Measurements from ENCODE around the gene TMEM179B. TPM values are rescaled to one million over a fixed set of nuclear protein-coding genes. Genes with fewer than 3 reads are reported as not detected.
"Not testable (repeated sequence)": the region's sequence is repeated elsewhere in the genome, so short reads cannot be mapped to it uniquely, and the experiment has no call there.

TMEM179B gene
- total and polyA plus RNA-seq, 5 donors from 2014 or later: 26.3 to 172 (median 151) TPM

DNA sequence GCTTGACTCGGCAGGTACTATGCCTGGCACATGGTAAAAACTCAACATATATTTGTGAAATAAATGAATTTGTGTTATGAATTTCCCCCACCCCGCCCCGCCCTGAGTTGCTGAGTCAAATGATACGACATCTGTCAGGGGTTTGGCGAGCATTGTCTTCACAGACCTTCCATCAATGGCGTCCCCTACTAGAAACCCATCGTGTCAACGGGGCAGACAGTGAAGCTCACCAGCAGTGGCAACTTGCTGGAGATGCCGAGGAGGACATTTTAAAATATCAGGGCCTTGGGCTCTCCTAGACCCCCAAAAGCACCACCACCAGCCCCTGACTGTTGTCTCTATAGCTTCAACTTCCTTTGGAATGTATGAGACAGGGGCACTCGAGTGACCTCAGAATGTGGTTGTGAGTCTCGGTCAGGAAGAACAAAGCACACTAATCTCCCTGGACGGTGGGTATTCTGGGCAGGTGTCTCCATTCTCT lies 18.8 kb downstream of the TMEM179B start:
- Histone ChIP-seq H3K9me3 (ENCODE audit: control insufficient read depth in 2 of 2, low read length in 2 of 2) (no peaks in the 10 kb centered on the region), H3K36me3 (ENCODE audit: control insufficient read depth, insufficient read depth, low read length) (peaks cover 28% of the 10 kb centered on the region), H3K4me1 (ENCODE audit: control insufficient read depth, insufficient read depth, low read length, poor library complexity, severe bottlenecking) (peaks cover 31% of the 10 kb centered on the region), H3K27ac (ENCODE audit: insufficient read depth, low read length, poor library complexity, severe bottlenecking) (peak overlapping the region; percentile 76), H3K27me3 (ENCODE audit: control insufficient read depth, insufficient read depth, low read length) (no peaks in the 10 kb centered on the region), H3K4me3 (ENCODE audit: low read depth, low read length) (peak overlapping the region; percentile 94)
- peaks cover 0 to 32% (median 17%) of the 10 kb centered on the region in 4 donors for H3K4me1 Mint-ChIP-seq
- peak overlapping the region; percentile 92 to 100 (median 99) for H3K4me3 Mint-ChIP-seq
- peak overlapping the region; percentile 97 to 99 (median 98) for H3K27ac Mint-ChIP-seq
- H3K9me3 Mint-ChIP-seq: no peaks in the 10 kb centered on the region
- no peaks in the 10 kb centered on the region for H3K27me3 Mint-ChIP-seq
- peaks cover 17% of the 10 kb centered on the region for H3K36me3 Mint-ChIP-seq
- DNase-seq: no peak
- peak in 1 of 2 donors; percentile 12 for ATAC-seq (ENCODE audit: low read depth in 2 of 2)

DNA sequence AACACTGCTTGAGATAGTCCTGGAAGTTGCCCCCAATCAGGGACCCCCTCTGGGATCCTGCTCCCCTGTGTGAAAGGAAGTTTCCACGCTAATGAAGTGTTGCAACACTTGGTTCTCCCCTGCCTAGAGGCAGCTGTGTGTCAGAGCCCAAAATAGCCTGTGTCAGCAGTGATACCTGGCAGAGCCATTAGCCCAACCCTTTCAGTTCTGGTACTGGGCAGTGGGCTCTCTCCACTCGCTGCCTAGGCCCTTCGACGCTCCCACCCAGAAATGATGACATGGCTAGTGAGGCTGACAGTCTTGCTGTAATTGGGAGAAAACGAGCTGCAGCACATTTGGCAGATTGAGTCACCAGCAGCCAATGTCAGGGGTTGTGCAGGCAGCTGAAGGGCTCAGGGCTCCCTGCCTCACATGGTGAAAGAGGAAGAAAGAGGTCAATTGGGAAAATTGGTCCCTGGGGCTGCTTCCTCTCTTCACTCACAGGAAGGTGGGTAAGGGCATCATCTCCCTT lies 19.5 kb downstream of the TMEM179B start:
- peak overlapping the region in 3 of 4 donors; percentile 43 to 100 (median 67) for H3K4me3 Mint-ChIP-seq
- ATAC-seq (ENCODE audit: low read depth in 2 of 2) (no peak), DNase-seq (no peak)
- H3K9me3 ChIP-seq (ENCODE audit: control insufficient read depth in 2 of 2, low read length in 2 of 2): no peaks in the 10 kb centered on the region
- no peaks in the 10 kb centered on the region for H3K9me3 Mint-ChIP-seq
- H3K4me1 ChIP-seq (ENCODE audit: control insufficient read depth, insufficient read depth, low read length, poor library complexity, severe bottlenecking): peaks cover 31% of the 10 kb centered on the region
- peaks cover 0 to 31% (median 16%) of the 10 kb centered on the region in 4 donors for H3K4me1 Mint-ChIP-seq
- H3K27me3 Mint-ChIP-seq: no peaks in the 10 kb centered on the region
- no peaks in the 10 kb centered on the region for H3K27me3 ChIP-seq (ENCODE audit: control insufficient read depth, insufficient read depth, low read length)
- peaks cover 10% of the 10 kb centered on the region for H3K36me3 Mint-ChIP-seq
- no peak overlapping the region for H3K27ac ChIP-seq (ENCODE audit: insufficient read depth, low read length, poor library complexity, severe bottlenecking)
- peak overlapping the region in 2 of 3 donors; percentile 48 to 98 for H3K27ac Mint-ChIP-seq
- H3K36me3 ChIP-seq (ENCODE audit: control insufficient read depth, insufficient read depth, low read length): peaks cover 22% of the 10 kb centered on the region
- H3K4me3 ChIP-seq (ENCODE audit: low read depth, low read length): peak overlapping the region; percentile 94

DNA sequence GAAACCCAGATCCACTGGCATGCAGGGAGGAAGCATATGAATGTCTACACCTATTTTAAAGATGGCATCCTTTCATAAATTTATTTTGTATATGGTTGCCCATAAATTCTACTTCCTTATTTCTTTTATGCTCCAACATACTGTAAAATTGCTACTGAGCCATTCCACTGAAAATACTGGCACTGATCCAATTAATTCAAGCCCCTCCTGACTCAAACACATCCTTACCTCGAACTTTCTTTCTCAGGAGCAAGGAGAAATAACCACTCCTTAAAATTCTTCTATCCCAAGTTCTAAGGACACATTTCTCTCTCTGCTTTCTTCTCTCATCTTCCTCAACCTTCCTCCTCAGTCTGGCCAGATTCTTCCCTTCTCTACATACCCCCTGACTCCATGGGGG lies 23.5 kb downstream of the TMEM179B start:
- H3K4me3 Mint-ChIP-seq: peak overlapping the region in 1 of 4 donors; percentile 28
- DNase-seq (no peak), ATAC-seq (ENCODE audit: low read depth in 2 of 2) (no peak)
- Histone ChIP-seq H3K9me3 (ENCODE audit: control insufficient read depth in 2 of 2, low read length in 2 of 2) (no peaks in the 10 kb centered on the region), H3K36me3 (ENCODE audit: control insufficient read depth, insufficient read depth, low read length) (peaks cover 3% of the 10 kb centered on the region), H3K27ac (ENCODE audit: insufficient read depth, low read length, poor library complexity, severe bottlenecking) (no peak overlapping the region), H3K4me1 (ENCODE audit: control insufficient read depth, insufficient read depth, low read length, poor library complexity, severe bottlenecking) (peaks cover 8% of the 10 kb centered on the region), H3K4me3 (ENCODE audit: low read depth, low read length) (no peak overlapping the region), H3K27me3 (ENCODE audit: control insufficient read depth, insufficient read depth, low read length) (no peaks in the 10 kb centered on the region)
- no peaks in the 10 kb centered on the region for H3K9me3 Mint-ChIP-seq
- peak overlapping the region; percentile 16 to 70 (median 20) for H3K27ac Mint-ChIP-seq
- peaks cover 4% of the 10 kb centered on the region for H3K36me3 Mint-ChIP-seq
- H3K27me3 Mint-ChIP-seq: no peaks in the 10 kb centered on the region
- H3K4me1 Mint-ChIP-seq: peaks cover 0 to 6% (median 3%) of the 10 kb centered on the region in 4 donors

DNA sequence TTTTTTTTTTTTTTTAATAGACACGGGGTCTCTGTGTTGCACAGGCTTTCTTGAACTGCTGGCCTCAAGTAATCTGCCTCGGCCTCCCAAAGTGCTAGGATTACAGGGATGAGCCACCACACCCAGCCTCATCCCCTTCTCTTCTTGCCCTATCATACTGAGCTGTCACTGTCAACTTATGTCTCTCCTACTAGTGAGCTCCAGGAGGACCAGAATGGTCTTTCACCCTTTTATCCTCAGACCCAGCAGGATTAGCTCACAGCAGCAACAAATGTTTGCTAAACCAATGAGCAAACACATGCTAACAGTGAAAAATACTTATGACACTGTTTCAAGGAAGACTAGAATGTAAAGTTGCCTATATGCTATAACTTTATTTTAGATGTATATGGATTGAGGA lies 24.5 kb downstream of the TMEM179B start:
- Mint-ChIP-seq H3K27ac (peak overlapping the region in 1 of 3 donors; percentile 39), H3K9me3 (no peaks in the 10 kb centered on the region), H3K27me3 (no peaks in the 10 kb centered on the region), H3K4me3 (peak overlapping the region in 2 of 4 donors; percentile 2 to 28), H3K36me3 (peaks cover 4% of the 10 kb centered on the region), H3K4me1 (peaks cover 0 to 3% (median 0%) of the 10 kb centered on the region in 4 donors)
- H3K9me3 ChIP-seq (ENCODE audit: control insufficient read depth in 2 of 2, low read length in 2 of 2): no peaks in the 10 kb centered on the region
- H3K4me3 ChIP-seq (ENCODE audit: low read depth, low read length): no peak overlapping the region
- no peak for DNase-seq
- no peak for ATAC-seq (ENCODE audit: low read depth in 2 of 2)
- no peaks in the 10 kb centered on the region for H3K4me1 ChIP-seq (ENCODE audit: control insufficient read depth, insufficient read depth, low read length, poor library complexity, severe bottlenecking)
- no peak overlapping the region for H3K27ac ChIP-seq (ENCODE audit: insufficient read depth, low read length, poor library complexity, severe bottlenecking)
- peaks cover 6% of the 10 kb centered on the region for H3K36me3 ChIP-seq (ENCODE audit: control insufficient read depth, insufficient read depth, low read length)
- H3K27me3 ChIP-seq (ENCODE audit: control insufficient read depth, insufficient read depth, low read length): no peaks in the 10 kb centered on the region

DNA sequence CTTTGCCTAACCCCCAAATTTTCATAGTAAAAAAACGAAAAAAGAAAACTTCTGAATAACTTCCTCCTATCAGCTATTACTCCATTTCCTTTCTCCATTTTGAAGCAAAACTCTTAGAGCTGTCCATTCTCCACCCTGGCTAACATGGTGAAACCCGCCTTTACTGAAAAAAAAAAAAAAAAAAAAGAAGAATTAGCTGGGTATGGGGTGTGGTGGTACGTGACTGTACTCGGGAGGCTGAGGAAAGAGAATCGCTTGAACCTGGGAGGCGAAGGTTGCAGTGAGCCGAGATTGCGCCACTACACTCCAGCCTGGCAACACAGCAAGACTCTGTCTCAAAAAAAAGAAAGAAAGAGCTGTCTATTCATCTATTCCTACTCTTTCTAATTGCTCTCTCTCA lies 29.4 kb downstream of the TMEM179B start:
- H3K4me3 ChIP-seq (ENCODE audit: low read depth, low read length): no peak overlapping the region
- Mint-ChIP-seq H3K27ac (peak overlapping the region in 1 of 3 donors; percentile 45), H3K36me3 (peaks cover 17% of the 10 kb centered on the region), H3K4me1 (no peaks in the 10 kb centered on the region), H3K27me3 (no peaks in the 10 kb centered on the region), H3K4me3 (no peak overlapping the region), H3K9me3 (no peaks in the 10 kb centered on the region)
- H3K9me3 ChIP-seq (ENCODE audit: control insufficient read depth in 2 of 2, low read length in 2 of 2): no peaks in the 10 kb centered on the region
- H3K27me3 ChIP-seq (ENCODE audit: control insufficient read depth, insufficient read depth, low read length): no peaks in the 10 kb centered on the region
- H3K27ac ChIP-seq (ENCODE audit: insufficient read depth, low read length, poor library complexity, severe bottlenecking): no peak overlapping the region
- DNase-seq (no peak), ATAC-seq (ENCODE audit: low read depth in 2 of 2) (no peak)
- no peaks in the 10 kb centered on the region for H3K4me1 ChIP-seq (ENCODE audit: control insufficient read depth, insufficient read depth, low read length, poor library complexity, severe bottlenecking)
- H3K36me3 ChIP-seq (ENCODE audit: control insufficient read depth, insufficient read depth, low read length): peaks cover 24% of the 10 kb centered on the region

DNA sequence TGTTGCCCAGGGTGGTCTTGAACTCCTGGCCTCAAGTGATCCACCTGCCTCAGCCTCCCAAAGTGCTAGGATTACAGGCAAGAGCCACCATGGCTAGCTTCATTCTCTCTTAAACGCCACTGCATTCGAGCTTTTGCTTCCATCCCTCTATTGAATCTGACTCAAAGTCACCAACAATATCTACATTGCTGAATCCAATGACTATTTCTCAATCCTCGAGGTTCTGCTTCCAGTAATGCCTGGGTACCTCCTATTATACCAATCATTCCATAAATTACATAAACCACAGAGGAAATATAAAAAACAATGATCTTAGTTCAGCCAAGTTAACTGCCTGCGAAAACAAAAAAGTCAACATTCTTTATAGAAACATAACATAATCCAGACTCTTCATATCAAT lies 29.9 kb downstream of the TMEM179B start:
- Mint-ChIP-seq H3K4me3 (no peak overlapping the region), H3K9me3 (no peaks in the 10 kb centered on the region), H3K27ac (no peak overlapping the region), H3K4me1 (no peaks in the 10 kb centered on the region), H3K27me3 (no peaks in the 10 kb centered on the region), H3K36me3 (peaks cover 17% of the 10 kb centered on the region)
- Histone ChIP-seq H3K36me3 (ENCODE audit: control insufficient read depth, insufficient read depth, low read length) (peaks cover 28% of the 10 kb centered on the region), H3K9me3 (ENCODE audit: control insufficient read depth in 2 of 2, low read length in 2 of 2) (no peaks in the 10 kb centered on the region), H3K4me1 (ENCODE audit: control insufficient read depth, insufficient read depth, low read length, poor library complexity, severe bottlenecking) (no peaks in the 10 kb centered on the region), H3K4me3 (ENCODE audit: low read depth, low read length) (no peak overlapping the region), H3K27ac (ENCODE audit: insufficient read depth, low read length, poor library complexity, severe bottlenecking) (no peak overlapping the region), H3K27me3 (ENCODE audit: control insufficient read depth, insufficient read depth, low read length) (no peaks in the 10 kb centered on the region)
- no peak for ATAC-seq (ENCODE audit: low read depth in 2 of 2)
- no peak for DNase-seq

DNA sequence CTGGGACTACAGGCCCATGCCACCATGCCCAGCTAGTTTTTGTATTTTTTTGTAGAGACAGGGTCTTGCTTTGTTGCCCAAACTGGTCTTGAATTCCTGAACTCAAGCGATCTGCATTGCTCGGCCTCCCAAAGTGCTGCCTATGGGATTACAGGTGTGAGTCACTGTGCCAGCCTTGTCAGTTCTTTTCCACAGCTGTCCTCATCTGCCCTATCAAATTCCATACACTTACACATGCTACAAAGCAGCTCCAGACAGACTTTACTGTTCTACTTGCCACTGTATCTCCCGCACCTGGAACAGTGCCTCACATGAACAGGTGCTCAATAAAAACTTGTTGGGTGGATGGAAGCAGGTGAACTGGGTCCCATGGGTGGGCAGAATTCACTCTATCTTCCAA lies 36.5 kb downstream of the TMEM179B start:
- H3K9me3 Mint-ChIP-seq: no peaks in the 10 kb centered on the region
- no peak for ATAC-seq (ENCODE audit: low read depth in 2 of 2)
- H3K27me3 Mint-ChIP-seq: no peaks in the 10 kb centered on the region
- H3K36me3 Mint-ChIP-seq: peaks cover 46% of the 10 kb centered on the region
- H3K27ac Mint-ChIP-seq: peak overlapping the region in 1 of 3 donors; percentile 46
- no peak overlapping the region for H3K4me3 ChIP-seq (ENCODE audit: low read depth, low read length)
- peaks cover 72% of the 10 kb centered on the region for H3K36me3 ChIP-seq (ENCODE audit: control insufficient read depth, insufficient read depth, low read length)
- no peak for DNase-seq
- no peaks in the 10 kb centered on the region for H3K27me3 ChIP-seq (ENCODE audit: control insufficient read depth, insufficient read depth, low read length)
- H3K4me3 Mint-ChIP-seq: peak overlapping the region in 2 of 4 donors; percentile 4 to 16
- H3K9me3 ChIP-seq (ENCODE audit: control insufficient read depth in 2 of 2, low read length in 2 of 2): no peaks in the 10 kb centered on the region
- H3K4me1 ChIP-seq (ENCODE audit: control insufficient read depth, insufficient read depth, low read length, poor library complexity, severe bottlenecking): peaks cover 5% of the 10 kb centered on the region
- peaks cover 5 to 22% (median 8%) of the 10 kb centered on the region in 4 donors for H3K4me1 Mint-ChIP-seq
- no peak overlapping the region for H3K27ac ChIP-seq (ENCODE audit: insufficient read depth, low read length, poor library complexity, severe bottlenecking)

DNA sequence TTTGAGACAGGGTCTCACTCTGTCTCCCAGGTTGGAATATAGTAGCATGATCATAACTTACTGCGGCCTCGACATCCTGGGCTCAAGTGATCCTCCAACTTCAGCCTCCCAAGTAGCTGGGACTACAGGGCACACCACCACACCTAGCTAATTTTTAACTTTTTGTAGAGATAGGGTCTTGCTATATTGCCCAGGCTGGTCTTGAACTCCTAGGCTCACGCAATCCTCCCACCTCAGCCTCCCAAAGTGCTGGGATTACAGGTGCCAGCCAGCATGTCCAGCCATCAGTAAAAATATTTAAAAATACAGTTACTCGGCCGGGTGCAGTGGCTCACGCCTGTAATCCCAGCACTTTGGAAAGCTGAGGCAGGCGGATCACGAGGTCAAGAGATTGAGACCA lies 40.9 kb downstream of the TMEM179B start:
- H3K9me3 Mint-ChIP-seq; ATAC-seq (ENCODE audit: low read depth in 2 of 2): not testable (repeated sequence)
- peaks cover 0 to 53% (median 22%) of the 10 kb centered on the region in 4 donors for H3K4me1 Mint-ChIP-seq

More for the DNA sequence above, 40.9 kb downstream of the TMEM179B start:
- H3K27ac ChIP-seq (ENCODE audit: insufficient read depth, low read length, poor library complexity, severe bottlenecking); H3K9me3 ChIP-seq (ENCODE audit: control insufficient read depth in 2 of 2, low read length in 2 of 2); H3K27ac Mint-ChIP-seq; H3K27me3 ChIP-seq (ENCODE audit: control insufficient read depth, insufficient read depth, low read length); DNase-seq; H3K27me3 Mint-ChIP-seq; H3K4me3 ChIP-seq (ENCODE audit: low read depth, low read length): not testable (repeated sequence)
- H3K36me3 ChIP-seq (ENCODE audit: control insufficient read depth, insufficient read depth, low read length): peaks cover 41% of the 10 kb centered on the region
- peaks cover 31% of the 10 kb centered on the region for H3K4me1 ChIP-seq (ENCODE audit: control insufficient read depth, insufficient read depth, low read length, poor library complexity, severe bottlenecking)
- Mint-ChIP-seq H3K36me3 (peaks cover 29% of the 10 kb centered on the region), H3K4me3 (peak overlapping the region in 1 of 4 donors; percentile 9)
